GM04503 (cell line): ENCODE results near the gene NKD1.

Experiments used
- DNase-seq: peaks from one replicate; pipeline ENCODE4 v3.0.0-alpha.2; 2012; ENCODE audit warnings: low read depth

Gene NKD1

DNA sequence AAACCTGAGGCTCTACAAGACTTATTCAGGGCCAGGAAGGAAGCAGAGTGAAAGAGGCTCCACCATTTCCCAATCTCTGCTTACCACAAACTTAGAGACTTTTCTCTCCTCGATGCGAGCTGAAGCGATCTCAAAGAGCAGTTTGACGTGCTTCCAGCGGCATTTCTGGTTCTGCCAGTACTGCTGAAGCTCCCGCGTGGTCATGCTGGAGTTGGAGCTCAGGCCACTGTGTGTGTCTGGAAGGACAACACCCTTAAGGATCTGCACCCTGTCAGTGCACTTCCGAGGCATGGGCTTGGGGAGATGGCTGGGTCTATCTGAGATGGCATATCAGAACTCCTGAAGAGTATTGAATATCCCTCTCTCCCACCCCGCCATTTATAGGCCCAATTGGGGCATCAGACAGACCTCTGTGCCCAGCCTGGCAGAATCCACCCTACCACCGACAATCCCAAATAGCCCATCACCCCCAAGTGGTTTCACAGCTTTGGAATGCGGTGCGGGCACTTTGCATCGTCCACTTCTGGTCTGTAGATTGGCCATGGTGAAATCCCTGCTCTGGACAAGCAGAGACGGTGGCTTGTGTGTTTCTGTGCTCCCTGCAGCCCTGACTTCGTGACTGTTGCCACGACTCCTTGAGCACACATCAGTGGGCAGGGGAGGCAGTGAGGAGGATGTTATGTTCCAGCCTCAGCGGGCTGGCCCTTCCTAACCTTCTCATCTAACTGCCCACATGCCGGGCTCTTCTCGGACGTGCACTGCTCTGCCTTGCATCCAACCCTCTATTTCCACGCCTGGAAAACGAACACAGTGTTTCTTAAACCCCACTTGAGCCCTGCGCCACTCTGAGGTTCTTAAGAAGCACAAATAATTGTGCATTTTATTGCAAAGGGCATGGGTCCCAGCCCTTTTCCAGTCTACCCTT is 127.8 kb downstream of the NKD1 start:
- no peak for DNase-seq

DNA sequence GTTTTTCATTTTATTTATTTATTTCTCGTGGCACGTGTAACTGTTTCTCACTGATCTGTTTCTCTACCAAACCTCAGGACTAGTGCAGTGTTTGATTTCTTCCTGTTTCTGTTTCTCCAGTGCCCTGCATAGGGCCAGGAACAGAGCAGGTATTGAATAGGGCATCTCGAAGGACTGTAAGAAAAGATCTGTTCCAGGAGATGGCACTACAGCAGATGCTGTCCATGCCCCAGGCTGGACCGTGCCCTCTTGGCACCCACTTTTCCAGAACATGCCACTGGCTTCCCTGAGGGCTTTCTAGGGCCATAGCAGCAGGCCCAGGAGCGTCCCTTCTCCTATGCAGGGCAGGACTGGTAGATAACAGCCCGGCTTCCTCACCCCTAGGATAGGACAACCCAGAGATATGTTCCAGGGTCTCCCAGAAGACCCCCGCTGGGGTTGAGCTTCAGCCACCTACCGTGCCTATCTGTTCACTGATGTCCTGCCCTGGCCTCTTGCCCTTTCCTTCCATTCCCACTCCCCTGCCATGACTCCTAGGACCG is 128.6 kb downstream of the NKD1 start:
- DNase-seq: no peak

DNA sequence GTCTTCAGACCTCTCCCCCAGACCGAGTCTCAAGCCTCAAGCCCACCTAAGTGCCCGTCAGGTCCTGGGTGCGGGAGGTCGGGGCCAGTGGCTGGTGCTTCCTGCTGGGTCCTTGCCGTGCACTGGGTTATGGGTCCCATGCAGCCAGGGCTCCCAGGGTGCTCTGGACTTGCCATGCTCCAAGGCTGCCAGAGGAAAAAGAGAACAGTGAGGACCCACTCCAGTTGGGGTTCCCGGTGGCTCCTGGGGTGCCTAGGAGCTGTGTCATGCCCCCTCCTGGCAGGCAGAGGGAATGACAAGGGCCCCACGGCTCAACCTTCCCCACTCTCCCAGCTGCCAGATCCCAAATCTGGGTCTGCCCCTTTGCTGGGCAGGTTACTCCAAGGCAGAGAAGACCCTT is 129.2 kb downstream of the NKD1 start:
- no peak for DNase-seq

DNA sequence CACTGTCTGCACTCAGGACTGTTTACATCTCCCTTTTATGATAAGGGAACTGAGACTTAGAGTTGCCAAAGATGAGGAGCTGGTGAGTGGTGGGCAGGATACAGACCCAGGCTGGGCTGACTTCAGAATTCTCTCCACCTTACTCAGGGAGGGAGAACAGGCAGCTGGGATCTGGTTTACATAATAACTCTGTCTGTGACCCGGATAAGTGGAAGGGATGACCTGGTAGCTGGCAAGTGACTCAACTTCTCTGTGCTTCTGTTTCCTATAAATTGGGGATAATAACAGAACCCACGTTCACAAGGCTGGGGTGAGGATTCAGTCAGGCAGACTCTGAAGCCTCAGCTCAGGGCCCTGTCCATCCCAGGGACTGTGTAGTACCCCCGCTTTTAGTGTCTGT is 130.3 kb downstream of the NKD1 start:
- DNase-seq: no peak

DNA sequence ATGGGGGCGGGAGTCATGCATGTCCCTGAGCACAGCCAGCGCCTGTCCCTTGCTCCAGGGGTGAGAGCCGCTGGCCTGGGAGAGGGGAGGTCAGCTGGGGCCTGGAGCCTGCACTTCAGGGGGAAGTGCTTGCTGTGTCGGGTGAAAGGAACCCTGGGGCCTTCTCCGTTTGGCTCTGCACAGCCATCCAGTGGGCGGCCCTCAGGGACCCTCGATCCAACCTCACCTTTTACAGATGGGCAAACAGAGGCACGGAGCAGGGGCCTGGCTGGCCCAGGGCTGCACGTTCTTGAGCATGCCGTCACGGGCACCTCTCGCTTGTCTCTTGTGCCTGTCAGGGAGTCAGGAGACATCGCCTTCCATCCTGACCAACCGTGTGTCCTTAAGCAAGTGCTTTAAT is 131.1 kb downstream of the NKD1 start:
- DNase-seq: no peak

DNA sequence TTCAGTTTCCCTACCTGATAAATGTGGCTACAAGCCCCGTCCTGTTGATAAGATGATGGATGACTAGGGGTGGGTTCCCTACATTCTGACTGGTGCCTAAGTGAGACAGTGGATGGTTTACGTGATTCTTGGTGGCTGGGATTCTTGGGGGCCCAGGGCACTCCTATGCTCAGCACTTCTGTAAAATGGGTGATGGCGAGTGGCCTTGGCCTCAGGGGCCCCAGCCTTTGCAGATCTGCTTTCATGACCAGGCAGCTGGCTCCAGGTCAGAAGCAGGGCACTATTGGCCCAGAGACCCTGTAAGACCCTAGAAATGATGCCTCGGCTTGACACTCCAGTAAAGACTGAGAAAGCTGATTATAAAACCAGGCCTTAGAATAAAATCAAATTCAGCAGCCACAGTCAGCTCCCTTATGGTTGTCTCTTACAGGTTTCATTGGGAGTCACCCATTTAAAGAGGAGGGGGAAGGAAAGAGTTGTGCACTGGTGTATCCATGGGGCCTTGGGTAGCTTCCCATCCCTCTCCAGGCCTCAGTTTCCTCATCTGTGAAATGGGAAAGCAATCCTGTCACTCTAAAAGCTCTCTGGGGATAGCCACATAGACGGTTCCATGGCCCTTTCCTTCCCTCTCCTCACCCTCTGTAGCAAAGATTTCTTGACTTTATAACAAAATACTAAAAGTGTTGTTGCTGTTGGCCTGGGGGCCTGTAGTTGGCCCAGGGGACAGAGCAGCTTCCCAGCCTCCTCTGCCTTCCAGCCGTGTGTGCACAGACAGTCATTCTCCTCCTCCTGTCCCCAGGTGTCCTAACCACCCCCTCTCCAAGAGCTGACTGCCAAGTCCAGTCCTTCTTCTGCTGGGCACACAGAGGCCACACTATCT is 131.7 kb downstream of the NKD1 start:
- DNase-seq: no peak

DNA sequence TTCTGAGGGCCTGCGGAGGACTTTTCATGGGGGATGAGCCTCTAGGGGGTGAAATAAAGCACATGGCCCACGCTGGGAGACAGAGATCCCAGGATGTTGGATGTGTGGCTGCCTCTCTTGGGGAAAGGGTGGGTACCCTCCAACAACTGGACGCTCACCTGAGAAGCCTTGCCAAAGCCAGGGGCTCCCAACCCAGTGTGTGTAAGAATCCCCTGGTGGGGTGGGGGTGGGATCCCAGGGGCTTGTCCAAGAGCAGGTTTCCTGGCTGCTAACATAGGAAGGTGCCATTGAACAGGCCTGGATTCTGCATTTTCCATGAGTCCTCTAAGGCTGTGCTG is 132.3 kb downstream of the NKD1 start:
- DNase-seq: no peak

DNA sequence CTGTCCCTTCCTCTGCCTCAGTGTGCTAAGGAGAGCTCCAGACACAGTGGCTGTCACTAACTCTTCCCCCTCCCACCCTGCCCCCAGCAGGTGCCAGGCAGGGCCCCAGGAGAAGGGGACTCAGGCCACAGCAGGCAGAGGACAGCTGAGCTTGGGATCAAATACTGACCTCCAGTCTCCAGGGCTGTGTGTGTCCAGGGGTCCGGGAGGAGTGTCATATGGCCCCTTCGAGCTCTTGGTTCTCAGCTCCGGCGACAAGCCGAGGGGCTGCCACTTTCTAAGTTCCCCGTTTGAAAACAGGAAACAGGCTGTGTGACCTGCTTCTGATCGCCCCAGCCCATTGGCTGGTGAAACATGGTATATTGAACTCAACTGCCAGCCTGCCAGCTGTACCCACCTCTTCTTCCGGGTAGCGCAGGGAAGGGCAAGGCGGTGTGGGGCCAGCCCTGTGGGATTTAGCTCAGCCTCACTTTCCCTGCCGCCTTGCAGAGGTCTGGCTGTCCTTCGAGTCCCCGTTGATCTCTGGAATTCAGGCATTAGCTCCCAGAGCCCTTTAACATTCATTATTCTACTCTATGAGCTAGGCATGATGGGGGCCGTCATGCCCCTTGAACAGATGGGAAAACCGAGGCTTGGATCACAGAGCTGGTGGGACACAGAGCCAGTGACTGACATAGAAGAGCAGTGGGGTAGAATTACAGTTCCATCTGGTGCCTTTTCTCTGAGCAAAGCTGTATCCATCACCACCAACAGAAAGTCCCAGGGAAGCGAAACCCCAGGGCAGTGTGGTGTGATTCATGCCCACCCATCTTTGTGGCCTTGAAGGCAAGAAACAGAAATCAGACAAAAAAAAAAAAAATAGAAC is 133.1 kb downstream of the NKD1 start, which contains the start of gene SNX20:
SNX20 (minus strand) TSS at position 292 of the 865 bp plus-strand sequence. CDS start 3,786 bp downstream, outside the sequence.
- DNase-seq: no peak

DNA sequence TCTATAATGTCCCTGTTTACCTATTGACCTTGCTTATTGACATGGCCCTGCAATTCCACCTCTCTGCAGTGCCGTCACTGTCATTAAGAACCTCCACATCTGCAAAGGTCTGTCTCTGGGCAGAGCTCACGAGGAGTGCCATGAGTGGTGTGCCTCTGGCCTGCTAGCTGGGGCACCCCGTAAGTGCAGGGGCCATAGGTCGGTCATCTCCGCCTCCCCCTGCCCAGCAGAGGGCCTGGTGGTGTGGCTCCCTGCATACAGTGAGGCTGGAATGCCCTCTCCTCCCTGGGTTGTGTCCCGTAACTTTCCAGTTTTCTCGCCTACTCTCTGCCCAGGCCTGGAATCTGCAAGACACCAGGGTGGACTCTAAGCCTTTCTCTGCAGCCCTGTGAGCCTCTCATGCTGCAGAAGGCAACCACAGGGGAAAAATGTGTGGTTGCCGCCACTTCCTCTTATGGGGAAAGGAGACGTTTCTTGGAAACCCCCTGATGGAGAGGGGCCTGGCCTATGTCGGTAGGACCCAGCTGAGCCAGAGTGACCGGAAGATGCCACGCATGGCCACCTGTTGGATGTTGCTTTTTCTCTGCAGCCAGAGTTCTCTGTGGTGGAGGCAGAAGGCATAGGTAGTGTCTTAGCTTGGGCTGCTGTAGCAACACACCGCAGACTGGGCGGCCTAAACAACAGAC is 135.6 kb downstream of the NKD1 start:
- no peak for DNase-seq

DNA sequence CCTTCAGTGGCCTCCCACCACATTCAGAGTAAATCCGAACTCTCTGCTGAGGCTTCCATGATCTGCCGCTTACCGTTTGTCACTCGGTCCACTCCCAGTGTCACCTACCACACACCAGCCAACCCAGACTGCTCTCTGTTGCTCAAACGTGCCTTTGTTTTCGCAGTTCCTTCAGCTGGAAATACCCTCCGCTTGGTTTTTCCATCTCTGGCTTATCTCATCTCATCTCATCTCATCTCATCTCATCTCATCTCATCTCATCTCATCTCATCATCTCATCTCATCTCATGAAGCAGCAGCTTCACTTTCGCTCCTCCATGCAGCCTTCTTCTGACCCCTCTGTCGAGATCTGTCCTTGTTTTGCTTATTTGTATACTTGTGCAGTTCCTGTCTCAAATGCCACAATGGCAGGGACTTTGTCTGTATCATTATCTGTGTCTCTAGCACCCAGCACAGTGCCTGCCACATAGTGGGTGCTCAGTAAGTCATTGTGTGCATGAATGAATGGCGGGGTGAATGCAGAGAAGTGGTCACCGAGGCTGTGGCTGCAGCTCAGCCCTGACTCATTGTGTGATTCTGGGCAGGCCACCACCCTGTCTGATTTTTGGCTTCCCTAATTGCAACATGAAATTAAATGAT is 136.7 kb downstream of the NKD1 start:
- no peak for DNase-seq

DNA sequence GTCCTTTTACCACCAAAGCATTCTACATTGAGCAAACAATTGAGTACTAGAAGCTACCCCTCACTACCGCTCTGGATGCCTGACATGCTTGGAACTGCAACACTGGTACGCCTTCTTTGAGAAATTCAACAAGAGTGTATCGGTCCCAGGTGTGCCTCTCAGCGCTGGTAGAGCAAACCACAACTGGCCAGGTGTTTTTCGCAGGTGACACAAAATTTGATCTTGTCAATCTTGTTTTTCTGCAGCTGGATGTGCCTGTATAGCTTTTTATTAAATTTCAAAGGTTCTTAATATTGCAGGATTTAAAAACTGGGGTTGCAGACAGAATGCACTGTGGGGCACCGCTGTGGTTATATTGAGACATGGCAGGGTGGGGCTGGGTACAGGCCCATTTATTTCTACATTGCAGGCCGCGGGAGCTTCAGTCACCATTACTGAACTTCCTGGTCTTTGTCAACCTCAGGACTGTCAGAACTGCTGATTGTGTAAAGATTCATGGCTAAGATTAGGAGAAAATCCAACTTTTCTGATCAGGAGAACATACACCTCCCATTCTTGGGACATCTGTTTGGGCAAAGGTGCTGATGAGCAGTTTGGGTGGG is 137.4 kb downstream of the NKD1 start:
- no peak for DNase-seq

DNA sequence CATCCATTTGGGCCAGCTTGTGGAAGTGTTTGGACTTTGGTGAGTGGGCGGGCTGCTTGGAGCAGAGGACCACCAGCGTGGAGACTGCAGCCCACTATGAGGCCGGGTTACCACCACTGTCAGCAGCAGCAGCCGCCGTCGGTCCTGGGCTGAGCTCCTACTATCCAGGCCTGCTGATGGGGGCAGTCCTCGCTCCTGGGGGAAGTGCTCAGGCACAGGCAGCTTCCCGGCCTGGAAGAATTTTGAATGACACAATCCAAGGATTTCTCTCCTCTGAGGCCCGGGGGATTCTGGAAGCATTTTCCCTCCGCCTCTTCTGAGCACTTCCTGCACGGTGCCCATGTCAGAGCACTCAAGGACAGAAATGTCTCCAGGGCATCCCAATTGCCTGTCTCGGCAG is 139.9 kb downstream of the NKD1 start:
- DNase-seq: no peak

DNA sequence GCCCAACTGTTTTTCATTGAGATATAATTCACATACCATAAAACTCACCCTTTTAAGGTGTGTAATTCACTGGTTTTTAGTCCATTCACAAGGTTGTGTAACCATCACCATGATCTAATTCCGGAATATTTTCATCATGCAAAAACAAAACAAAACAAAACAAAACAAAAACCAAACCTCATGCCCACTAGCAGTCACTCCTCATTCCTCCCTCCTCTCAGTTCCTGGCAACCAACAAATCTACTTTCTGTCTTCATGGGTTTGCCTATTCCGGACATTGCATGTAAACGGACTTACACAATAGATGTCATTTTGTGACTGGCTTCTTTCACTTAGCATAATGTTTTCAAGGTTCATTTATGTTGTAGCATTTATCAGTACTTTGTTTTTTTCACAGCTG is 140.7 kb downstream of the NKD1 start:
- DNase-seq: no peak

DNA sequence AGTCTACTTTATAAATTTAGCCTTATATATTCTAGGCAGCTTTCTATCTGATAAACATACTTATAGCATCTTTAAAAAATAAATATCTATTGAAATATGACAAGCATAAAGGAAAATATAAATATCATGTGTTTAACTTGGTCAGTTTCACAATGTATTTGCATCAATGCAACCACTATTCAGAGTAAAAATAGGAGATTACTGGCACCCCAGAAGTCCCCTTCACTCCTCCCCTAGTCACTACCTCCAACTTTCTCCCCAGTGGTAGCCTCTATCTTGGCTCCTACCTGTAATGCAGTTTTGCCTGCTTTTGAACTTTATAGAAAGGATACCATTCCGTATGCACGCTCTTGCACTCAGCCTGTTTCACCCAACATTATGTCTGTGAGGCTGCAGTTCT is 142.0 kb downstream of the NKD1 start:
- no peak for DNase-seq

DNA sequence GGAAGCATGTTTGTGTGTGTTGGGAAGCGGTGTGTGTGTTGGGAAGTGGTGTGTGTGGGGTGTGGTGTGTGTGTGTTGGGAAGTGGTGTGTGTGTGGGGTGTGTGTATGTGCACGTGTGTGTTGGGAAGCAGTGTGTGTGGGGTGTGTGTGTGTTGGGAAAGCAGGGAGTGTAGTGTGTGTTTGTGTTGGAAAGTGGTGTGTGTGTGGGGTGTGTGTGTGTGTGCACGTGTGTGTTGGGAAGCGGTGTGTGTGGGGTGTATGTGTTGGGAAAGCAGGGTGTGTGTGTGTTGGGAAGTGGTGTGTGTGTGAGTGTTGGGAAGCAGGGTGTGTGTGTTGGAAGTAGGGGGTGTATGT is 144.4 kb downstream of the NKD1 start:
- DNase-seq: no peak

DNA sequence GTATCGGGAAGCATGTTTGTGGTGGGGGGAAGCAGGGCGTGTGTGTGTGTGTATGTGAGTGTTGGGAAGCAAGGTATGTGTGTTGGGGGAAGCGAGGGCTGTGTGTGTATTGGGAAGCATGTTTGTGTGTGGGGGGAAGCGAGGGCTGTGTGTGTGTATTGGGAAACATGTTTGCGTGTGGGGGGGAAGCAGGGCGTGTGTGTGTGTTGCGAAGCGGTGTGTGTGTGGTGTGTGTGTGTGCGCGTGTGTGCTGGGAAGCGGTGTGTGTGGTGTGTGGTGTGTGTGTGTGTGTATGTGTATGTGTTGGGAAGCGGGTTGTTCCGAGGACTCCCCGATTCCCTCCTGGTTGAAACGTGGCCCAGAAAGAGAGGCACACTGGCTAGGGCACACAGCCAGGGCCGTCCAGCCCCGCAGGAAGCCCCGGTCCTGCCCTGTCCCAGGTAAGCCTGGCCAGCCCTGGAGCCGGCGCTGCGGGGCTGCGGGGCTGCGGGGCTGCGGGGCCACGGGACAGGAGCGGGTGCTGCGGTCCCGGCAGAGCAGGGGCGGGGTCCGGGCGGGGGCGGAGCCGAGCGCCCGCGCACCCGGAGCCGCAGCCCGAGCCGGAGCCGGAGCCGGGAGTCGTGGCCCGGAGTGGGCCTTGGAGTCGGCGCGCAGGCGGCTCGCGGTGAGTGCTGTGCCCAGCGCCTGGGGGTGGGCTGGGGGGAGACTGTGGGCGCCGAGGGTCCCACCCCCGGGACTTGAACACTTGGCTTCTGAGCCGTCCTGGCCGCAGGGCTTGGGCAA is 145.0 kb downstream of the NKD1 start, which contains the start of gene NOD2:
NOD2 (plus strand) TSS at position 608 of the 783 bp plus-strand sequence. CDS start 5,890 bp downstream, outside the sequence.
- no peak for DNase-seq

DNA sequence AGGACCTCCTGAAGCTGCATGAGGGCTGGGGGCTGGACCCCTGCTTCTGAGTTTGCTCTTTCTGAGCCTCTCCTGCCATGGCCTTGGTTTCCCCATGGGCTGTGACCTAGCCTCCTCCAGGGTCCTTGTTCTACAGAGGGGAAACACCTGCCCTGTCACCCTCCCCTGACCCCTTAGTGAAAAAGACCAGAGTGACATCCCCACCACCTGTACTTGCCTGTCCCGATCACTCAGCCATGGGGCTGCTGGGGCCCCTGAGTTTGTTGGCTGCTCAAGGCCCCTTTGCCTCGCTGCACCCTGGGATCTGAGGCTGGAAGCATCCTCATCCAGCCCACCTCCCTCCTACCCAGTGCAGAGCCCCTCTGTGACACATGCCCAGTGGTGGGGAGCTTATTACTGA is 146.0 kb downstream of the NKD1 start:
- DNase-seq: no peak

DNA sequence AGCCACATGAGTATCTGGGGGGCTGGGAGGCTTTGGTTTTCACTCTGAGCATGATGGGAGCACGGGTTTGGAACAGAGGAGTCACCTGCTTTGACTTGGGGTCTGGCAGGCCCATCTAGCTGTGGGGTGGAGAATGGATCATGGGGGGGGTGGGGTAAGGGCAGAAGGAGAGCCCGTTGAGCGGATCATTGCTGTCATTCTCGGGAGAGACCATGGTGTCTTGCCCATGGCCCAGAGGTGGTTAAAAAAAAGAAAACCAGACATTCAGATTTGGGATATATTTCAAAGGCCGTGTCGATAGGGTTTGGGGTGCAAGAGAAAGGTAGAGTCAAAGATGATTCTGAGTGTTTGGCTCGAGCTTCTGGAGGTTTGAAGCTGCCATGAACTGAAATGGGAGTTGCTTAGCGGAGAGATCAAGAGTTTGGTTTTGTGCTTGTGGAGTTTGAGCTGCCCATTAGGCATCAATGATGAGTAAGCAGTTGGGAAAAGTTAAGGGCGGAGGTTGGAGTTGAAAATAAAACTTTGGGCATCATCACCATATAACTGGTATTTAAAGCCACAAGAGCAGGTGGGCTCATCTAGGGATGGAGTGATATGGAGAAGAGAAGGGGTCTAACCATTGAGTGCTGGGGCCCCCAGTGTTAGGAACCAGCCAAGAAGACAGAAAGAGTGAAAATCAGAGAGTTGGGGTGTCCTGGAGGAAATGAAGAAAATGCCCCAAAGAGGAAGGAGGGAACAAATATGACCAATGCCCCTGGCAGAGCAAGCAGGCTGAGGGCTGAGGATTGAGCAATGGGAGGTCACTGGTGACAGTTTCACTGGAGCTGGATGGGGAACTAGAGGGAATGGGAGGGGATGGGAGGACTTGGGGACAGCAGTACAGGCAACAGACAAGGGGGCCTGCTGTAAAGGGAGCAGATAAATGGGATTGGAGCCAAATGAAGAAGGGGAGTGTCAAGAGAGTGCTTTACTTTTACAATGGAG is 147.1 kb downstream of the NKD1 start:
- DNase-seq: no peak
